Cardiac fibroblast (primary cell): ENCODE measurements around the gene DRD2.

Experiments used
- DNase-seq, 2 donors: peaks; one replicate each; pipeline versions ENCODE4 v3.0.0 to v3.0.0-alpha.2; 2010; ENCODE audit warnings: low read depth in 2 of 2
- H3K4me3 ChIP-seq, 2 donors: replicated peaks in 1 of 2; 1 replicate in 1 of 2; 2 replicates in 1 of 2; pipeline ENCODE4 v1.5.1; 2011; ENCODE audit warnings: low read depth in 2 of 2, low read length in 2 of 2, mild to moderate bottlenecking in 2 of 2, moderate library complexity in 1 of 2
- CTCF ChIP-seq: IDR thresholded peaks from one replicate; pipeline ENCODE4 v1.5.1; 2011; ENCODE audit warnings: low read depth, mild to moderate bottlenecking, low read length, inconsistent platforms

DRD2 gene

DNA sequence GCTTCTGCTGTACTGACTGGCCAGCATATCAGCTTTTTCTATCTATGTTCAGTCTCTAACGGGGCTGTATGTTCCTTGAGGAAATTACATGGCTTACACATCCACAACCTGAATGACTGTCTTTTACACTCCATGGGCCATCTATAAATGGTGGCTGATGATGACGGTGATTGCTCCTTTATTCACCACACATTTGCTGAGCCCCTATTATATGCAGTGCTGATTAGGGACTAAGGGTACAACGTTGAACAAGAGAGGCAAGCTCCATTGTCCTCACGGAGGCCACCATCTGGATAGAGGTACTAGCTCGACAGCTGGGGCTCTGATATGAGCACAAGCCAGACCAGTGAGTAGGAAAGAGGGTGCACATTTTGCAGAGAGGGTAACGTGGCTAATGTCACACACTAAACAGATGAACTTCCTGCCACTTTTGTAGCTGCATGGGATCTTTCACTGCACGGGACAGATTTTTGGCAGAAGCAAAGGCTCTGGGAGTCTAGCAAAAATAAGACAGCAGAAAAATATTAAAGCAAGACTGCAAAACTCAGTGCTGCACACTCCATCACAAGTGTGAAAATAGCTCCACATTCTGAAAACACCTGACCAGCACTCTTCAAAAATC is 30.6 kb downstream of the DRD2 start:
- DNase-seq: peak in 1 of 2 donors; percentile 12
- TF ChIP-seq CTCF: no peak
- H3K4me3 ChIP-seq: no peak overlapping the region

DNA sequence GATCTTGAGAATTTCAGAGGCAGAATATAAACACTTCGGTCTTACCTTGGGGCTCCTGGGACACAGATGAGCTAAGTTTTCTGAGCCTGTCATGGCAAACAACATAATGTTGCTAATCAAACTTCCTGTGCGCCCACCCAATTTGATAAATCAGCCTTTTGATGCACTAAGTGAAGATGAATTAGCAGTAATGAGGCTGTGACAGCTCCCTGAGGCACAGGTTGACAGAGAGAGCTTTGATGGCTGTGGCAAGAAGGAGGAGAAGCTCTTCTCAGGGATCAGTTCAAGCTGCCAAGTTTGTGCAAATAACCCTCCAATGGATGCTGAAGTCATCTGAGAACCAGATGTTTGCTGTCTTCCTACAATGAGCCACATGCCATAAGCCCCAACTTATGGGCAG is 34.4 kb downstream of the DRD2 start:
- no peak for DNase-seq
- no peak overlapping the region for H3K4me3 ChIP-seq
- no peak for TF ChIP-seq CTCF

DNA sequence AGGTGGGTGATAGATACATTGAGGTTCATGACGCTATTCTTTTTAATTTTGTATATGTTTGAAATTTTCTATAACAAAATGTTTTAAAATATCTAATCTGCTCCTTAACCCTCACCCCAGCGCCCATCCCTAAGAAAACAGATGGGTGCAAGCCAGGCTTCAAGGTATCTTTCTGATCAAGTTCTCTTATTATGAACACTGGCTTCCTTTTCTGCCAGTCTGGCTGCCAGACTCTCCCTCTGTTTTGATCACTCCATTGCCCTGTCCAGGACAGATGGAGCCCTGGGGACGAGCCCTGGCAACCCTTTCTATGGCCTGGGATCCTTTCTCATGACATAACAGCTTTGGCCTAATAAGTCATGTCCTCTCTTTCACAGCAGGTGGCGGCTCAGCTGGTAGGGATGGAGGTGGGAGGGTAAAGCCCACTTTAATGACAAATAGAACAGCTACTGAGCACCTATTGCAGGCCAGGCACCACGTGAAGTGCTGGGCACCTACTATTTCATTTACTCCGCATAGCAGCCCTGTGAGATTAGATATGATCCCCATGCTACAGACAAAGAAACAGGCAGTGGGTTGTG is 38.4 kb downstream of the DRD2 start:
- TF ChIP-seq CTCF: no peak
- DNase-seq: no peak
- H3K4me3 ChIP-seq: no peak overlapping the region

DNA sequence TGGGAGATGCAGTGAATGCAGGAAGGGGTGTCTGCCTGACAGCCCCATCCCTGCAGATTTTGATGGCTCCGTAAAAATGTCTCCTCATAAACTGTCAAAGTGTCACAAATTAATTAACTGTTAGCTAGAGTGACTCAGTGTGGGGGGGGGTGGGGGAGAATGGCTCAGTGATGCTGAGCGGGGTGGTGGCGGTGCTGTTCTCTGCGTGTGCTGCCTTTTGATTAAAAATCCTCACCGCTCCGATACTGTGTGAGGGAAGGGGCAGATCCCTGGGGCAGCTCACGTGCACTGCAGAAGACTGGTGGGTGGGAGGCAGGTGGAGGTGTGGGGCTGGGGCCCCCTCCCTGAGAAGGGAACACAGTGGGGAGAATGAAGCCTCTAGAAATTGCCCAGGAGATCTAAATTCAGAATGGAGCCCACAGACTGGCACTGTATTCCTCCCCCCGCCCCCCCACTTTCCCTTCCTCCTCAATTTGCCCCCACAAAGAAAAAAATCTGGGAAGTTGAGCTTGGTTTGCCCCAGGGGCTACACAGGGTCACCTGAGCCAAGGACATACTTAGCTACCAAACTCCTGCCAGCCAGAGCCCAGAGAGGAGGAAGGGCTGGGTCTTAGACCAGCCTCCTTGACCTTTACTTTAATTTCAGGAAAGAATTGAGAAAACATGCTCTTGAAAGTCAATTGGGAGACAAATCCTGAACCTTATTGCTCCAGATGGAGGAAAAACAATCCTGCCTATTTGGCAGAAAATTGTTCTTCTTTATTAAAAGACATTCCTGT is 39.8 kb downstream of the DRD2 start:
- no peak for DNase-seq
- TF ChIP-seq CTCF: no peak
- no peak overlapping the region for H3K4me3 ChIP-seq

DNA sequence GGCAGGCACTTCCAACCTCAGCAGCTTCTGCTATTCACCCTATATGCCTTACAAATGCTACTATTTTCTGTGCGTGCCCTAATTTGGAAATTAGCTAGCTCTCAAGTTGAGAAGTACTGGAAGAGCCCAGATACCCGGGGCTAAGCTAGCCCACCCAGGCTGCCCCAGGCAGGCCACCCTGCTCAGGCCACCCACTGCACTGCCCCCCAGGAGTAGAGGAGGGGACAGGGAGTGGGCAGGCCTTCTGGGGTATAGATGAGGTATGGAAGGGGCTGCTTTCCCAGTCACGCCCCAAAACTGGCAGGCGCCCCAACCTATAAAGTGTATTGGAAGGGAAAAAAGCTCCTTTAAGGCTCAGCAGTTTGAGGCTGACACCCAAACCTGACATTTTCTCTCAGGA is 43.5 kb downstream of the DRD2 start:
- no peak for TF ChIP-seq CTCF
- DNase-seq: no peak
- H3K4me3 ChIP-seq: no peak overlapping the region

DNA sequence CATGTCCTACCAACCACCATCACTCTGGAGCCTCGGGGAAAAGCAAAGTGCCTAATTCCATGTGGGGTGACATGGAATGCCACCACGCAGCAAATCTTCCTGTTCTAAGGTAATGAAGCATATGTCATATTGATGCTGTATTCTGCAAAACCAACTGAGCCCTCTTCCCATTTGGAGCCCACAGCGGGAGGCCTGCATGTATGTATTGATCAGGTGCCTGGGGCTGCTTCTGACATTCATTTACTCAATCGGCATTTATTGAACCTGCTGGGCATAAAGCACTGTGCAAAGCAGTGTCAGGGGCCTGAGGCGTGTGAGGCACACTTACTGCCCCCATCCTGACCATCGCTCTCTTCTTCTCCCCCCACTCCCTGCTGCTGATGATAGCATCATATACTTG is 48.5 kb downstream of the DRD2 start:
- TF ChIP-seq CTCF: no peak
- DNase-seq: no peak
- no peak overlapping the region for H3K4me3 ChIP-seq
